T-helper 2 cell (primary cell): ENCODE measurements around the gene MICAL2.

Experiments used
- DNase-seq, 5 experiments: peaks; one replicate each; pipeline versions ENCODE4 v3.0.0 to v3.0.0-alpha.2; 2012 to 2022
- total RNA-seq, 2 donors: gene quantifications; one replicate each; lab custom pipeline; 2026; lab: John Stamatoyannopoulos, UW

Gene MICAL2
- total RNA-seq = 20.9 to 32.1 reads per million in 2 donors

- peak; percentile 74 to 94 (median 81) for DNase-seq
These were observed at the start of gene MICAL2 for GRCh38 chr11:12110201-12110713. Gene MICAL2, plus strand, starts transcription at chr11:12110590. Its CDS starts 51,566 bp downstream, at chr11:12162156.

GRCh38 chr11:12061851-12062560 lies 48.4 kb upstream of the MICAL2 start:
- peak in 1 of 5 experiments; percentile 36 for DNase-seq

GRCh38 chr11:12063251-12063650 lies 47.1 kb upstream of the MICAL2 start:
- DNase-seq = no peak

- no peak for DNase-seq
These were observed 46.0 kb upstream of the MICAL2 start for GRCh38 chr11:12064136-12064953.

- no peak for DNase-seq
These were observed 45.5 kb upstream of the MICAL2 start for GRCh38 chr11:12064954-12065280.

- no peak for DNase-seq
These were observed 44.2 kb upstream of the MICAL2 start for GRCh38 chr11:12066056-12066798.

GRCh38 chr11:12066799-12067508 lies 43.4 kb upstream of the MICAL2 start:
- DNase-seq = no peak

- no peak for DNase-seq
These were observed 42.5 kb upstream of the MICAL2 start for GRCh38 chr11:12067796-12068357.

- DNase-seq = no peak
These were observed 41.2 kb upstream of the MICAL2 start for GRCh38 chr11:12069066-12069676.

GRCh38 chr11:12070446-12071267 lies 39.7 kb upstream of the MICAL2 start:
- DNase-seq = peak in 1 of 5 experiments; percentile 23

- DNase-seq = no peak
These were observed 38.8 kb upstream of the MICAL2 start for GRCh38 chr11:12071574-12071973.

GRCh38 chr11:12073436-12073835 lies 37.0 kb upstream of the MICAL2 start:
- DNase-seq = no peak

- no peak for DNase-seq
These were observed 36.5 kb upstream of the MICAL2 start for GRCh38 chr11:12073886-12074285.

GRCh38 chr11:12074529-12075195 lies 35.7 kb upstream of the MICAL2 start:
- no peak for DNase-seq

- DNase-seq = no peak
These were observed 35.1 kb upstream of the MICAL2 start for GRCh38 chr11:12075291-12075690.

- DNase-seq = no peak
These were observed 34.3 kb upstream of the MICAL2 start for GRCh38 chr11:12075822-12076821.

GRCh38 chr11:12076840-12077534 lies 33.4 kb upstream of the MICAL2 start:
- DNase-seq = no peak
